A549 (cell line): Measurements from ENCODE around the gene HDGF. TPM values are rescaled to one million over a fixed set of nuclear protein-coding genes. Genes with fewer than 3 reads are reported as not detected.
"Not testable (repeated sequence)": the region's sequence is repeated elsewhere in the genome, so short reads cannot be mapped to it uniquely, and the experiment has no call there.

Experiments used
- ATAC-seq, 2 experiments: fragments of 200-7000 bp in 1 of 2; fragments of >200 bp in 1 of 2; cut with Nextera tagmentation in 1 of 2; cut with Tn5 transposase in 1 of 2; 3 replicates each; pipeline versions ENCODE4 v1.8.0 to v1.9.1; 2018 to 2020; ENCODE audit warnings: mild to moderate bottlenecking in 1 of 2, moderate library complexity in 1 of 2
- CTCF ChIA-PET: fragments of 300-600 bp; sonication (Branson Sonifier 250); formaldehyde crosslinking; extraction: SDS; loops from one replicate; lab custom pipeline; 2021; ENCODE audit warnings: antibody characterized with exemption, inconsistent platforms; lab: Yijun Ruan, JAX
- POLR2A ChIA-PET: fragments of 350-600 bp; formaldehyde crosslinking; extraction: SDS; loops from one replicate; lab custom pipeline; 2021; ENCODE audit warnings: antibody characterized with exemption, inconsistent platforms; lab: Yijun Ruan, JAX
- DNase-seq, 2 experiments: peaks; one replicate each; pipeline versions ENCODE4 v3.0.0 to v3.0.0-alpha.2; 2011 to 2016; ENCODE audit warnings: low read depth in 1 of 2, low spot score in 1 of 2
- FAIRE-seq: peaks from 2 replicates; lab custom pipeline; 2011; peaks lifted over from hg19 to GRCh38; lab: Jason Lieb, UNC
- H3K27ac ChIP-seq, 2 experiments: fragments of >200 bp; sonication (Bioruptor Twin); formaldehyde crosslinking; 3 replicates each; pipeline ENCODE4 v1.5.1; 2016 to 2017
- H3K4me1 ChIP-seq: fragments of >200 bp; sonication (Bioruptor Twin); formaldehyde crosslinking; 3 replicates; pipeline ENCODE4 v1.6.1; 2016
- H3K4me2 ChIP-seq: fragments of >200 bp; sonication (Bioruptor Twin); formaldehyde crosslinking; 3 replicates; pipeline ENCODE4 v1.6.1; 2016
- H3K4me3 ChIP-seq: fragments of >200 bp; sonication (Bioruptor Twin); formaldehyde crosslinking; 3 replicates; pipeline ENCODE4 v1.5.1; 2016
- H3K9me3 ChIP-seq: fragments of >200 bp; sonication (Bioruptor Twin); formaldehyde crosslinking; 3 replicates; pipeline ENCODE4 v1.6.1; 2016
- CBX8 ChIP-seq: fragments of 200-600 bp; sonication (generic); IDR thresholded peaks from 2 replicates; pipeline ENCODE4 v1.6.1; 2016
- CHD2 ChIP-seq: fragments of 150-350 bp; IDR thresholded peaks from 2 replicates; pipeline ENCODE4 v1.6.1; 2014; ENCODE audit warnings: low read length; ENCODE audit not compliant: partially characterized antibody
- CHD4 ChIP-seq: fragments of 200-600 bp; sonication (generic); IDR thresholded peaks from 2 replicates; pipeline ENCODE4 v1.6.1; 2016; ENCODE audit warnings: antibody characterized with exemption, mild to moderate bottlenecking, borderline replicate concordance
- CTCF ChIP-seq: fragments of >200 bp; sonication (Bioruptor Twin); formaldehyde crosslinking; IDR thresholded peaks from 3 replicates; pipeline ENCODE4 v1.5.1; 2016
- HMGXB4 ChIP-seq: fragments of 250-450 bp; sonication (Bioruptor Pico); IDR thresholded peaks from 2 replicates; pipeline ENCODE4 v1.5.0; 2021; ENCODE audit warnings: mild to moderate bottlenecking, moderate library complexity, borderline replicate concordance
- MAFK ChIP-seq: fragments of 450-650 bp; IDR thresholded peaks from 2 replicates; pipeline ENCODE4 v1.6.1; 2014; ENCODE audit not compliant: partially characterized antibody
- MAX ChIP-seq: IDR thresholded peaks from 2 replicates; pipeline ENCODE4 v1.6.1; 2012
- MYC ChIP-seq: IDR thresholded peaks from 2 replicates; pipeline ENCODE4 v1.6.1; 2012; ENCODE audit warnings: mild to moderate bottlenecking, inconsistent platforms, low read length, improper control_type of control experiment, borderline replicate concordance
- POLR2A ChIP-seq: IDR thresholded peaks from 2 replicates; pipeline ENCODE4 v1.6.1; 2012; ENCODE audit warnings: mild to moderate bottlenecking, low read length
- POLR2AphosphoS2 ChIP-seq: conservative IDR thresholded peaks from 2 replicates; pipeline ENCODE4 v1.6.1; 2012; ENCODE audit warnings: low read length, improper control_type of control experiment, inconsistent platforms
- SREBF2 ChIP-seq: fragments of 450-650 bp; IDR thresholded peaks from 2 replicates; pipeline ENCODE4 v1.6.1; 2014; ENCODE audit warnings: mild to moderate bottlenecking, moderate library complexity
- ZFP36 ChIP-seq: fragments of 450-650 bp; IDR thresholded peaks from 2 replicates; pipeline ENCODE4 v1.6.1; 2014; ENCODE audit warnings: borderline replicate concordance; ENCODE audit not compliant: partially characterized antibody
- WGBS: methylation state at CpG from one replicate; pipeline ENCODE4 v1.1.6; 2017; ENCODE audit errors: missing lambda C conversion rate; 5-methylcytosine and 5-hydroxymethylcytosine counted together
- polyA plus RNA-seq, 4 experiments: library from polyadenylated mRNA; depleted of rRNA in 3 of 4; stranded (reverse); fragments of >200 nt; fragmentation: RNase III in 1 of 4; extraction: RNeasy Plus Mini Kit Qiagen cat#74134 plus additional on column Dnase treatment in 1 of 4; gene quantifications; 2 replicates in 3 of 4; 3 replicates in 1 of 4; pipeline ENCODE4 v1.2.3, GENCODE V29; 2011 to 2017

HDGF gene
- polyA plus RNA-seq, 2 of the 4 experiments (the other 2 are of a cell fraction): 299 to 428 TPM

GRCh38 chr1:156765666-156766065 lies 14.2 kb upstream of the HDGF start (continued):
- TF ChIP-seq HMGXB4 (CRISPR knock-in tag) (no peak), MAX (no peak), CHD2 (no peak), POLR2A (no peak)
- TF ChIP-seq, all 56 proteins: peak for 0

- peaks cover 23% of the 10 kb centered on the region for H3K4me1 ChIP-seq
- H3K4me3 ChIP-seq, H3K9me3 ChIP-seq, FAIRE-seq, DNase-seq, H3K27ac ChIP-seq, ATAC-seq, H3K4me2 ChIP-seq, POLR2A ChIA-PET: not testable (repeated sequence)
- WGBS: 96% methylated on average over 15 of the region's 15 CpGs
- CTCF ChIA-PET: interaction anchor here (1.9 to 13.3 kb wide), 3 partner anchors 18 to 38 kb away, joined by 5 to 130 read pairs (median 5); partner anchors contain the start of genes ISG20L2 and METTL25B
Measured at GRCh38 chr1:156765136-156765535, 13.7 kb upstream of the HDGF start.

GRCh38 chr1:156760796-156761104 lies 9.3 kb upstream of the HDGF start:
- FAIRE-seq (no peak), ATAC-seq (no peak), DNase-seq (no peak)
- Histone ChIP-seq H3K4me1 (peaks cover 3% of the 10 kb centered on the region; the same call in 1 of the 3 replicates), H3K9me3 (no peaks in the 10 kb centered on the region), H3K4me2 (no peak overlapping the region), H3K4me3 (no peak overlapping the region), H3K27ac (no peak overlapping the region)
- TF ChIP-seq MAFK: no peak
- TF ChIP-seq POLR2AphosphoS2: no peak
- TF ChIP-seq POLR2A: no peak
- ChIA-PET POLR2A (interaction anchor here (1.0 to 1.2 kb wide), 2 partner anchors 9 to 13 kb away, joined by 3 to 5 read pairs; partner anchors contain the start of gene HDGF), CTCF (interaction anchor here (0.6 to 13.3 kb wide), 6 partner anchors 9 to 113 kb away, joined by 3 to 130 read pairs (median 4); partner anchors contain the start of genes ISG20L2 and METTL25B)
- 80% methylated on average over 4 of the region's 4 CpGs for WGBS

- no peak for DNase-seq
- ChIA-PET POLR2A (interaction anchor here (1.0 kb wide), 1 partner anchor 13 kb away, joined by 3 read pairs; no protein-coding TSS in a partner anchor), CTCF (interaction anchor here (0.6 to 13.3 kb wide), 7 partner anchors 8 to 114 kb away, joined by 3 to 130 read pairs (median 4); partner anchors contain the start of genes ISG20L2 and METTL25B)
- Histone ChIP-seq H3K9me3 (no peaks in the 10 kb centered on the region), H3K27ac (no peak overlapping the region), H3K4me3 (no peak overlapping the region), H3K4me2 (no peak overlapping the region), H3K4me1 (no peaks in the 10 kb centered on the region)
- 66% methylated on average over 5 of the region's 6 CpGs for WGBS
- ATAC-seq: peak in 1 of 2 experiments; percentile 56; a peak in 4 of 6 replicates
- FAIRE-seq: no peak
- TF ChIP-seq CBX8: no peak
- no peak for TF ChIP-seq MYC
- no peak for TF ChIP-seq ZFP36
- no peak for TF ChIP-seq CHD4
- no peak for TF ChIP-seq CTCF
- no peak for TF ChIP-seq SREBF2
Measured at GRCh38 chr1:156760092-156760795, 8.8 kb upstream of the HDGF start.

- H3K4me1 ChIP-seq, ATAC-seq, POLR2A ChIA-PET, H3K9me3 ChIP-seq, FAIRE-seq, DNase-seq, H3K4me3 ChIP-seq, H3K4me2 ChIP-seq, H3K27ac ChIP-seq: not testable (repeated sequence)
- CTCF ChIA-PET: interaction anchor here (0.6 to 3.7 kb wide), 5 partner anchors 32 to 104 kb away, joined by 3 to 30 read pairs (median 5); partner anchors contain the start of genes CRABP2 and NTRK1
- 93% methylated on average over 10 of the region's 10 CpGs for WGBS
Measured at GRCh38 chr1:156757572-156758253, 6.2 kb upstream of the HDGF start.
